ENCODE data around the gene TCP1. TPM values are rescaled to one million over a fixed set of nuclear protein-coding genes. Genes with fewer than 3 reads are reported as not detected.

Gene TCP1
- polyA plus RNA-seq, 3 donors = 260 to 295 (median 266) TPM

Other genes with a start within 250 kb of the TCP1 start
- gene SOD2, start 96.4 kb downstream of the TCP1 start, polyA plus RNA-seq (ENCODE audit: insufficient read length in 3 of 3) = 100 to 1,000 TPM; 107 to 124 (median 114) TPM
- gene WTAP, start 62.1 kb downstream of the TCP1 start, polyA plus RNA-seq (ENCODE audit: insufficient read length in 3 of 3) = 100 to 1,000 TPM; 123 to 146 (median 125) TPM
- gene ACAT2, start 27.6 kb downstream of the TCP1 start, polyA plus RNA-seq (ENCODE audit: insufficient read length in 3 of 3) = 10 to 100 TPM; 43.6 to 58.3 (median 51.0) TPM
- 10 to 100 TPM; 58.9 to 71.8 (median 63.0) TPM for gene MRPL18, start 865 bp upstream of the TCP1 start, polyA plus RNA-seq (ENCODE audit: insufficient read length in 3 of 3)
- gene PNLDC1, start 10.7 kb upstream of the TCP1 start, polyA plus RNA-seq (ENCODE audit: insufficient read length in 3 of 3) = under 1 TPM; 0.14 to 0.35 (median 0.24) TPM
- gene MAS1, start 101.4 kb upstream of the TCP1 start, polyA plus RNA-seq (ENCODE audit: insufficient read length in 3 of 3) = under 1 TPM; 0.02 to 0.05 (median 0.03) TPM
- 10 to 100 TPM; 59.5 to 61.1 (median 60.8) TPM for gene IGF2R, start 179.5 kb upstream of the TCP1 start, polyA plus RNA-seq (ENCODE audit: insufficient read length in 3 of 3)

Data from renal cortex interstitium (tissue), 3 donors.